ENCODE results near the gene ME1.
"Not testable (repeated sequence)": the region's sequence is repeated elsewhere in the genome, so short reads cannot be mapped to it uniquely, and the experiment has no call there.

ME1 gene

GRCh38 chr6:83444086-83444699, 13.3 kb upstream of the ME1 start:
- H3K27ac Mint-ChIP-seq, H3K4me1 Mint-ChIP-seq, H3K4me3 Mint-ChIP-seq, DNase-seq, ATAC-seq, H3K9me3 Mint-ChIP-seq, H3K27me3 Mint-ChIP-seq: not testable (repeated sequence)

GRCh38 chr6:83443516-83443915, 12.7 kb upstream of the ME1 start:
- no peak overlapping the region for H3K27ac Mint-ChIP-seq
- no peak overlapping the region for H3K4me3 Mint-ChIP-seq
- no peaks in the 10 kb centered on the region for H3K27me3 Mint-ChIP-seq
- H3K4me1 Mint-ChIP-seq: peaks cover 4% of the 10 kb centered on the region
- ATAC-seq: no peak
- H3K9me3 Mint-ChIP-seq: no peaks in the 10 kb centered on the region
- no peak for DNase-seq

- ATAC-seq (no peak), DNase-seq (no peak)
- Mint-ChIP-seq H3K4me3 (no peak overlapping the region), H3K27me3 (no peaks in the 10 kb centered on the region), H3K9me3 (no peaks in the 10 kb centered on the region), H3K27ac (no peak overlapping the region), H3K4me1 (peaks cover 4% of the 10 kb centered on the region)
These were observed 11.9 kb upstream of the ME1 start for GRCh38 chr6:83442752-83443151.

GRCh38 chr6:83439201-83439600, 8.3 kb upstream of the ME1 start:
- no peak for ATAC-seq
- Mint-ChIP-seq H3K9me3 (no peaks in the 10 kb centered on the region), H3K27me3 (no peaks in the 10 kb centered on the region), H3K27ac (no peak overlapping the region), H3K4me1 (peaks cover 4% of the 10 kb centered on the region), H3K4me3 (no peak overlapping the region)
- no peak for DNase-seq

GRCh38 chr6:83436674-83437073, 5.8 kb upstream of the ME1 start:
- Mint-ChIP-seq H3K27ac (no peak overlapping the region), H3K9me3 (no peaks in the 10 kb centered on the region), H3K4me3 (no peak overlapping the region), H3K4me1 (no peaks in the 10 kb centered on the region), H3K27me3 (peaks cover under 1% of the 10 kb centered on the region)
- DNase-seq (no peak), ATAC-seq (no peak)

- H3K27ac Mint-ChIP-seq: no peak overlapping the region
- no peak overlapping the region for H3K4me3 Mint-ChIP-seq
- ATAC-seq (no peak), DNase-seq (no peak)
- H3K9me3 Mint-ChIP-seq: no peaks in the 10 kb centered on the region
- peaks cover 6% of the 10 kb centered on the region for H3K4me1 Mint-ChIP-seq
- H3K27me3 Mint-ChIP-seq: peaks cover 29% of the 10 kb centered on the region
These were observed 2.3 kb upstream of the ME1 start for GRCh38 chr6:83433177-83433576.

GRCh38 chr6:83432636-83433035, 1.8 kb upstream of the ME1 start:
- H3K4me3 Mint-ChIP-seq: no peak overlapping the region
- DNase-seq (no peak), ATAC-seq (no peak)
- H3K27ac Mint-ChIP-seq: no peak overlapping the region
- H3K9me3 Mint-ChIP-seq: no peaks in the 10 kb centered on the region
- H3K4me1 Mint-ChIP-seq: peaks cover 6% of the 10 kb centered on the region
- peaks cover 29% of the 10 kb centered on the region for H3K27me3 Mint-ChIP-seq

- no peak for ATAC-seq
- no peak overlapping the region for H3K27ac Mint-ChIP-seq
- H3K27me3 Mint-ChIP-seq: peaks cover 29% of the 10 kb centered on the region
- H3K9me3 Mint-ChIP-seq: no peaks in the 10 kb centered on the region
- no peak for DNase-seq
- peaks cover 6% of the 10 kb centered on the region for H3K4me1 Mint-ChIP-seq
- no peak overlapping the region for H3K4me3 Mint-ChIP-seq
These were observed 799 bp upstream of the ME1 start for GRCh38 chr6:83431545-83432155.

- Mint-ChIP-seq H3K27me3 (peaks cover 29% of the 10 kb centered on the region), H3K4me1 (peaks cover 6% of the 10 kb centered on the region), H3K27ac (no peak overlapping the region), H3K9me3 (peaks cover 5 to 12% of the 10 kb centered on the region in 2 donors), H3K4me3 (no peak overlapping the region)
- DNase-seq (no peak), ATAC-seq (no peak)
These were observed 817 bp downstream of the ME1 start for GRCh38 chr6:83429857-83430610.

- H3K9me3 Mint-ChIP-seq: peaks cover 7 to 14% of the 10 kb centered on the region in 2 donors
- DNase-seq (no peak), ATAC-seq (no peak)
- H3K27me3 Mint-ChIP-seq: peaks cover 29% of the 10 kb centered on the region
- H3K4me3 Mint-ChIP-seq: no peak overlapping the region
- H3K27ac Mint-ChIP-seq: no peak overlapping the region
- peaks cover 6% of the 10 kb centered on the region for H3K4me1 Mint-ChIP-seq
These were observed 1.6 kb downstream of the ME1 start for GRCh38 chr6:83429269-83429668.

GRCh38 chr6:83424392-83425018, 6.3 kb downstream of the ME1 start:
- Mint-ChIP-seq H3K27me3 (peaks cover 7% of the 10 kb centered on the region), H3K27ac (no peak overlapping the region), H3K4me3 (no peak overlapping the region), H3K9me3 (peaks cover 7 to 29% of the 10 kb centered on the region in 2 donors), H3K4me1 (no peaks in the 10 kb centered on the region)
- no peak for DNase-seq
- ATAC-seq: no peak

- Mint-ChIP-seq H3K4me3 (no peak overlapping the region), H3K27ac (no peak overlapping the region), H3K9me3 (peaks cover 0 to 13% of the 10 kb centered on the region in 2 donors), H3K27me3 (no peaks in the 10 kb centered on the region), H3K4me1 (no peaks in the 10 kb centered on the region)
- DNase-seq: no peak
- no peak for ATAC-seq
These were observed 12.8 kb downstream of the ME1 start for GRCh38 chr6:83417880-83418663.

GRCh38 chr6:83413068-83413467, 17.8 kb downstream of the ME1 start:
- H3K27me3 Mint-ChIP-seq: no peaks in the 10 kb centered on the region
- no peaks in the 10 kb centered on the region for H3K9me3 Mint-ChIP-seq
- no peak overlapping the region for H3K4me3 Mint-ChIP-seq
- no peak for DNase-seq
- ATAC-seq: no peak
- no peaks in the 10 kb centered on the region for H3K4me1 Mint-ChIP-seq
- H3K27ac Mint-ChIP-seq: no peak overlapping the region

- Mint-ChIP-seq H3K9me3 (no peaks in the 10 kb centered on the region), H3K27me3 (no peaks in the 10 kb centered on the region), H3K4me3 (no peak overlapping the region), H3K4me1 (no peaks in the 10 kb centered on the region), H3K27ac (no peak overlapping the region)
- DNase-seq (no peak), ATAC-seq (no peak)
These were observed 19.1 kb downstream of the ME1 start for GRCh38 chr6:83411731-83412130.

- Mint-ChIP-seq H3K27me3 (no peaks in the 10 kb centered on the region), H3K9me3 (peaks cover 10 to 14% of the 10 kb centered on the region in 2 donors), H3K4me1 (no peaks in the 10 kb centered on the region), H3K27ac (no peak overlapping the region), H3K4me3 (no peak overlapping the region)
- ATAC-seq (no peak), DNase-seq (no peak)
These were observed 27.7 kb downstream of the ME1 start for GRCh38 chr6:83403191-83403590.
